Lung (tissue), 12 donors: Measurements from ENCODE around the gene MRPL1. TPM values are rescaled to one million over a fixed set of nuclear protein-coding genes. Genes with fewer than 3 reads are reported as not detected.

ENCODE experiments used
- ATAC-seq: fragments of 200-7000 bp; cut with Tn5 transposase; one replicate; pipeline ENCODE4 v1.9.1; 2020; ENCODE audit warnings: moderate number of reproducible peaks; ENCODE audit not compliant: insufficient read depth, low FRiP score
- DNase-seq, 3 donors: peaks; one replicate each; pipeline ENCODE4 v3.0.0-alpha.2; 2013 to 2017
- H3K27ac ChIP-seq, 2 donors: one replicate each; pipeline ENCODE4 v1.5.1; 2013; ENCODE audit warnings: mild to moderate bottlenecking in 2 of 2, moderate library complexity in 2 of 2, control low read depth in 1 of 2, inconsistent platforms in 1 of 2, low read depth in 1 of 2, low read length in 1 of 2
- H3K27me3 ChIP-seq, 3 donors: one replicate each; pipeline ENCODE4 v1.5.1; 2013; ENCODE audit warnings: low read length in 2 of 3; ENCODE audit not compliant: control insufficient read depth in 3 of 3, insufficient read depth in 3 of 3
- H3K36me3 ChIP-seq, 4 donors: one replicate each; pipeline ENCODE4 v1.5.1; 2013; ENCODE audit warnings: low read length in 4 of 4, mild to moderate bottlenecking in 1 of 4, moderate library complexity in 1 of 4; ENCODE audit not compliant: control insufficient read depth in 4 of 4, insufficient read depth in 4 of 4
- H3K4me1 ChIP-seq, 5 donors: one replicate each; pipeline ENCODE4 v1.5.1; 2013; ENCODE audit warnings: low read length in 5 of 5, mild to moderate bottlenecking in 2 of 5, moderate library complexity in 1 of 5; ENCODE audit not compliant: control insufficient read depth in 5 of 5, insufficient read depth in 5 of 5
- H3K4me3 ChIP-seq: one replicate; pipeline ENCODE4 v1.5.1; 2013; ENCODE audit warnings: mild to moderate bottlenecking, control low read depth, moderate library complexity
- H3K9ac ChIP-seq, 2 donors: one replicate each; pipeline ENCODE4 v1.5.1; 2013; ENCODE audit warnings: low read length in 2 of 2, control low read depth in 1 of 2; ENCODE audit not compliant: insufficient read depth in 1 of 2
- H3K9me3 ChIP-seq, 4 donors: one replicate each; pipeline ENCODE4 v1.5.1; 2013; ENCODE audit warnings: low read length in 3 of 4, mild to moderate bottlenecking in 1 of 4, moderate library complexity in 1 of 4; ENCODE audit not compliant: control insufficient read depth in 4 of 4, insufficient read depth in 3 of 4
- WGBS, 2 donors: extraction: QIAGEN DNeasy Blood & Tissue Kit; methylation state at CpG; one replicate each; pipeline ENCODE4 v1.1.7; 2013; 5-methylcytosine and 5-hydroxymethylcytosine counted together
- polyA plus RNA-seq, 2 donors: library from polyadenylated mRNA; stranded (reverse); fragments of 200-250 nt; gene quantifications; one replicate each; pipeline ENCODE4 v1.2.1, GENCODE V29; 2013
- total RNA-seq, 2 donors: library from RNA; depleted of rRNA in 1 of 2; stranded (reverse); fragments of >200 nt in 1 of 2; gene quantifications; one replicate each; pipeline ENCODE4 v1.2.1, GENCODE V29; 2014 to 2021
- TF ChIP-seq, protein P1 (sequence below): IDR thresholded peaks from 2 replicates; pipeline ENCODE4 v1.5.1; 2012; ENCODE audit warnings: mild to moderate bottlenecking; ENCODE audit errors: control extremely low read depth, extremely low read depth
- donor health status: control.
- donor health status: control.
- donor health status: Bipolar disorder and iron deficiency.
- donor health status: healthy.
- donor health status: DM: yes; HTN: yes; CAD: no.

Gene MRPL1
- total and polyA plus RNA-seq, 4 donors, result 19.9 to 45.4 (median 26.1) TPM

DNA sequence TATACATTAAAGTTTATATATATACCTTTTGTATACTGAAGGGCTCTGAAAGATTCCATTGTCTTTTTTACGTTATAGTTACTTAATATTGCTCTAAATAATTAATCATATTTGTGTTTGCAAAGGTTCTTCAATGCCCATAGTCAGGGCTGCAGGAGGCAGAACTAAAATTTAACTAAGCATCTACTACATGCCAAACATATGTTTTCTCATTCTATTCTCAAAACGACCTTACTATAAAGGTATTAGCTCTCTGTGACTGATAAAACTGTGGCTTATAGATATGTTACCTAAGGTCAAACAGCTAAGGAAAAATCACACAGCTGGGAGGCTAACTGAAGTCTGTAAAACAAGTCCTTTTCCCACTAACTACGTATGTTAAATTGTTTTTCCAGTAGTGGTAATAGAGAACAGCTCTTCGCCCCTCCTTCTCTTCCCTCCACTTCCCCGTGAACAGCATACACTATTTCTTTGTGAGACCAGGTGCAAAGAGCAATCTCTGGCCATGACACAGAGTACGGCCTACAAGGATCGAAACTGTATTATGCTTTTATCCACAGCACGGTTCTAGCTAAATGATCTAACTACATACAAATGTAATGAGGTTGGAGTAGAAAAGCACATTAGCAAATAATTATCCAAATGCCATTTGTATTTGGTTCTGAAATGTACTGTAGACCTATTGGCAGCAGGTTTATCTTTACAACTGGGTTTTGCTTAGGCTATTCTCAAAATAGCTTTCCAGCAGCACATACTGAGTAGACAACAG, 45.1 kb upstream of the MRPL1 start:
- no peaks in the 10 kb centered on the region for H3K27me3 ChIP-seq
- no peak overlapping the region for H3K4me3 ChIP-seq
- DNase-seq, result peak in 1 of 3 donors; percentile 23
- no peak for ATAC-seq
- TF ChIP-seq, protein P1, sequence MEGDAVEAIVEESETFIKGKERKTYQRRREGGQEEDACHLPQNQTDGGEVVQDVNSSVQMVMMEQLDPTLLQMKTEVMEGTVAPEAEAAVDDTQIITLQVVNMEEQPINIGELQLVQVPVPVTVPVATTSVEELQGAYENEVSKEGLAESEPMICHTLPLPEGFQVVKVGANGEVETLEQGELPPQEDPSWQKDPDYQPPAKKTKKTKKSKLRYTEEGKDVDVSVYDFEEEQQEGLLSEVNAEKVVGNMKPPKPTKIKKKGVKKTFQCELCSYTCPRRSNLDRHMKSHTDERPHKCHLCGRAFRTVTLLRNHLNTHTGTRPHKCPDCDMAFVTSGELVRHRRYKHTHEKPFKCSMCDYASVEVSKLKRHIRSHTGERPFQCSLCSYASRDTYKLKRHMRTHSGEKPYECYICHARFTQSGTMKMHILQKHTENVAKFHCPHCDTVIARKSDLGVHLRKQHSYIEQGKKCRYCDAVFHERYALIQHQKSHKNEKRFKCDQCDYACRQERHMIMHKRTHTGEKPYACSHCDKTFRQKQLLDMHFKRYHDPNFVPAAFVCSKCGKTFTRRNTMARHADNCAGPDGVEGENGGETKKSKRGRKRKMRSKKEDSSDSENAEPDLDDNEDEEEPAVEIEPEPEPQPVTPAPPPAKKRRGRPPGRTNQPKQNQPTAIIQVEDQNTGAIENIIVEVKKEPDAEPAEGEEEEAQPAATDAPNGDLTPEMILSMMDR, result no peak
- H3K36me3 ChIP-seq, result peaks cover 0 to 4% (median 0%) of the 10 kb centered on the region in 4 donors
- no peaks in the 10 kb centered on the region for H3K9me3 ChIP-seq
- peak overlapping the region; percentile 80 to 88 for H3K9ac ChIP-seq
- WGBS, 2 donors, result 37 to 48% methylated on average over 8 of the region's 8 CpGs
- H3K27ac ChIP-seq, result peak overlapping the region; percentile 95
- H3K4me1 ChIP-seq, result peaks cover 0 to 20% (median 14%) of the 10 kb centered on the region in 5 donors

DNA sequence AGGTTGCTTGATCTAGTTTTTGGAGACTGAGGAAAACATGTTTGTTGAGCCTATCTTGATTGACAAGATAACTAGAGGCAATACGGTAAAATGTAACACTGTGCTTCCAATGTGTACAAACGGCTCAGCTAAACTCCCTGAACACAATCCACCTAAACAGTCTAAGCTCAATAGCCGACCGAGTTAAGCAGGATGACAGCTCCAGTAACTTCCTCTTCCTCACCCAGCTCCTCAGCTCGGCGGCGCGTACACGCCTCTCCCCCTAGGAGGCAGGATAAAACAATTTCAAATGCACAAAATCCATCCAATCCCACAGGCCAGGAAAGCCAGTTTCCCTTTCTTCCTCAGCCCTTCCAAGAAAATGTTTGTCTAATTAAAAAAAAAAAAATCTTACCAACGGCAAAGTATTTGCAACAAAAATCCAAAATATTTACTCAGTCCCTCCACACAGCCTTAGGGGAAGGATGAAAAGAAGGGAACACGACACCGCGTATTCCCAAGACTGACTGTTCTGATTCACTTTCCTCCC, 44.5 kb upstream of the MRPL1 start:
- Histone ChIP-seq H3K9me3 (no peaks in the 10 kb centered on the region), H3K9ac (peak overlapping the region; percentile 80 to 88), H3K4me1 (peaks cover 0 to 20% (median 14%) of the 10 kb centered on the region in 5 donors), H3K27ac (peak overlapping the region; percentile 95), H3K27me3 (no peaks in the 10 kb centered on the region), H3K4me3 (peak overlapping the region; percentile 95), H3K36me3 (peaks cover 0 to 4% (median 0%) of the 10 kb centered on the region in 4 donors)
- WGBS, 2 donors, result 1% methylated on average over 13 of the region's 13 CpGs
- ATAC-seq (peak; percentile 58), DNase-seq (peak; percentile 84 to 91 (median 91))
- TF ChIP-seq, protein P1, result peak; percentile 26

DNA sequence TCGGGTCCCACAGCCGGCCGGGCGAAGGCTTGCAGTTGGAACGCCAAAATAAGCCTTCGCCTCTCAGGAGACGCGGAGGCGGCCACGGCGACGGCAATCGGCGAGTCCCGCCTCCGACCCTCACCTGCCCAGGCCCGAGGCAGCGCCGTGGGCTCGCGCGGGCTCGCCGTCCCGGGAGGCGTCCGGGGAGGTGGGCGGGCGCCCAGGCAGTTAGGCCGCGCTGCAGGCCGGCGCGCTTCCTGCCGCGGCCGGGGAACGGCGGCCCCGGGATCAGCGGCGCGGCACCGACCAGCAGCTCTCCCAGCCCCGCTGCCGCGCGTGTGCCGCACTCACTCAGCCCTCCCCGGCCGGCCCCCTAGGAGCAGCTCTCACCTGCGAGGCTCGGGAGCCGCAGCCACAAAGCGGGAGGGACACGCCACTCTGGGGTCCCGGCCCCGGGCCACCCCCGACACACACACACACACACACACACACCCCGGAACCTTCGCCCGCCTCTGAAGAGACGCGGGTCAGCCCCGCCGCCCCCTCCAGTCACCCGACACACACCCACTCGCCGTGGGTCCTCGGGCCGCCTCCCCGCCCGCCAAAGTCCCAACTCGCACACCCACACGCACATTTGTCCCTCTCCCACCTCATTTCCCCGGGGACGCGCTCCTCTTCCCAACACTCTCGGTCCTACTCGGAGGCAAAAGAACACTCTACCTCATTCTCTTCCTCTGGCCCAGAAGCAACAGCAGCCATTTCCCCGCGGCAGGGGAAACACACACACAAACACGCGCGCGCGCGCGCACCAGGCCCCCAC, 43.8 kb upstream of the MRPL1 start, which contains the start of gene CNOT6L:
TSS of gene CNOT6L (minus strand) at position 767 of the 802 bp plus-strand sequence. CDS start at position 707, 60 bp downstream.
- no peaks in the 10 kb centered on the region for H3K27me3 ChIP-seq
- H3K27ac ChIP-seq, result peak within 1 kb of the TSS; percentile 95
- H3K4me1 ChIP-seq, result peaks cover 0 to 20% (median 14%) of the 10 kb centered on the region in 5 donors
- peak; percentile 74 to 84 (median 74) for DNase-seq
- H3K36me3 ChIP-seq, result peaks cover 0 to 4% (median 0%) of the 10 kb centered on the region in 4 donors
- no peaks in the 10 kb centered on the region for H3K9me3 ChIP-seq
- H3K4me3 ChIP-seq, result peak within 1 kb of the TSS; percentile 95
- peak; percentile 72 for ATAC-seq
- WGBS, 2 donors, result 0 to 1% methylated on average over 71 to 89 of the region's 89 CpGs
- H3K9ac ChIP-seq, result peak within 1 kb of the TSS; percentile 91 to 96
- TF ChIP-seq, protein P1, result no peak
